ENCODE results near the gene KDM4B.

DNA sequence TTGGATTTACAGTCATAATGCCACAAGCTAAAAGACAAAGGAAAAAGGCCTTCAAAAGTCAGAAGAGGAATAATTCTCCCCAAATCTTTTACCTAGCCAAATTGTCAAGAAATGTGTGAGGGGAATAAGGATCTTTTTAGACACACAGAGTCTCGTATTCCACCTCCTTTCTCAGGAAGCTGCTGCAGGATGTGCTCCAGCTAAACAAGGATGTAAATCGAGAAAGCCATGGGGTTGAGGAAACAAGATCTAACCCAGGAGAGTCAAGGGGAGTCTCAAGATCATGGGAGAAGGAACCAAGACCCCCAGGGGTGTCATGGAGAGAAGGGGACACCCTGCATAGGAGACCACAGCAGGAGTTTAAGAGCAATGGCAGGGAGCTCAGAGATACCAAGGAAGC is 147.4 kb downstream of the KDM4B start:
- no peak for TF ChIP-seq TAF1 (IDR thresholded peaks at IDR 0.05; ENCODE audit: borderline replicate concordance, low read depth, low read length)
- no peak for TF ChIP-seq POLR2A (IDR thresholded peaks at IDR 0.05; ENCODE audit: low read depth, low read length)
- no peak for TF ChIP-seq POLR2AphosphoS5 (IDR thresholded peaks at IDR 0.05; ENCODE audit: low read depth, low read length)

Measured in GM12892 (cell line).